ENCODE data around the gene SHISA5. TPM values are rescaled to one million over a fixed set of nuclear protein-coding genes. Genes with fewer than 3 reads are reported as not detected.

SHISA5 gene
- total RNA-seq, 1 donor: 107 TPM

DNA sequence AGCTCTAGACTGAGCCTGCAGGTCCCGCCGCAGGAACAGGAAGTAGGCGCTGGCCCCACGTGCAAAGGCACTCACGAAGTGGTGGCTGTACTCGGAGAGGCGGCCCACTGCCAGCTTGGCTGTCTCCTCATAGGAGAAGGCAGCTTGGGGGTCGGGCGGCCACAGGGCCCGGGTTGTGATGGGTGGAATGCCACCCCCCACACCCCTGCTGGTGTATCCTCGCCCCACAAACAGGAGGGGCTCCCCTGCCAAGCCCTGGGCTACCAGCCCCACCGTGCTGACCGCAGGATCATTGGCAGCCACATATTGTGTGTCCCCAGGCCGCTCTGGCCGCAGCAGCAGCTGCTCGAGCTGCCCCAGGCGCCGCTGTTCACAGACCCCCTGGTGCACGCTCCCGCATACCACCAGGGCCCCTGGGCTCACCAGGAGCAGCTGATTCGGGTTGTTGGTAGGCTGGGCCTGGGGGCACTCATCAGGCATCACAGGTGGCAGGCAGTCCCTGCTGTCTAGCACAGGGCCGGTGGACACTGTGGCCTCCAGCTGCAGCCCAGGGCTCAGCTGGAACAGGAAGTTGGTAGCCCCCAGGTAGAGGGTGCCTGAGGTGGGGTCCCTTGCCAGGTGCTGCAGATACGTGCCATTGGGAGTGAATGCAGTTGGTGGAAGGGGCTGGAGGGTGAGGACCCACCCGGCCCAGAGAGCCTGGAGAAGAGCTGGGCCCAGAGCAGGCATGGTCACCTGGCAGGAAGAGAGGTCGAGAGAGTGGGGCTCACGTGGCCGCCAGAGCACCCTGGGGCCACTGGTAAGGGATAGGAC lies 79.9 kb downstream of the SHISA5 start:
- TF ChIP-seq, protein P1, sequence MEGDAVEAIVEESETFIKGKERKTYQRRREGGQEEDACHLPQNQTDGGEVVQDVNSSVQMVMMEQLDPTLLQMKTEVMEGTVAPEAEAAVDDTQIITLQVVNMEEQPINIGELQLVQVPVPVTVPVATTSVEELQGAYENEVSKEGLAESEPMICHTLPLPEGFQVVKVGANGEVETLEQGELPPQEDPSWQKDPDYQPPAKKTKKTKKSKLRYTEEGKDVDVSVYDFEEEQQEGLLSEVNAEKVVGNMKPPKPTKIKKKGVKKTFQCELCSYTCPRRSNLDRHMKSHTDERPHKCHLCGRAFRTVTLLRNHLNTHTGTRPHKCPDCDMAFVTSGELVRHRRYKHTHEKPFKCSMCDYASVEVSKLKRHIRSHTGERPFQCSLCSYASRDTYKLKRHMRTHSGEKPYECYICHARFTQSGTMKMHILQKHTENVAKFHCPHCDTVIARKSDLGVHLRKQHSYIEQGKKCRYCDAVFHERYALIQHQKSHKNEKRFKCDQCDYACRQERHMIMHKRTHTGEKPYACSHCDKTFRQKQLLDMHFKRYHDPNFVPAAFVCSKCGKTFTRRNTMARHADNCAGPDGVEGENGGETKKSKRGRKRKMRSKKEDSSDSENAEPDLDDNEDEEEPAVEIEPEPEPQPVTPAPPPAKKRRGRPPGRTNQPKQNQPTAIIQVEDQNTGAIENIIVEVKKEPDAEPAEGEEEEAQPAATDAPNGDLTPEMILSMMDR (IDR thresholded peaks at IDR 0.05; ENCODE audit: insufficient read depth, low read length): no peak
- no peak for DNase-seq (ENCODE audit: low read depth)
- H3K4me3 ChIP-seq (ENCODE audit: low read depth, low read length): no peak overlapping the region

DNA sequence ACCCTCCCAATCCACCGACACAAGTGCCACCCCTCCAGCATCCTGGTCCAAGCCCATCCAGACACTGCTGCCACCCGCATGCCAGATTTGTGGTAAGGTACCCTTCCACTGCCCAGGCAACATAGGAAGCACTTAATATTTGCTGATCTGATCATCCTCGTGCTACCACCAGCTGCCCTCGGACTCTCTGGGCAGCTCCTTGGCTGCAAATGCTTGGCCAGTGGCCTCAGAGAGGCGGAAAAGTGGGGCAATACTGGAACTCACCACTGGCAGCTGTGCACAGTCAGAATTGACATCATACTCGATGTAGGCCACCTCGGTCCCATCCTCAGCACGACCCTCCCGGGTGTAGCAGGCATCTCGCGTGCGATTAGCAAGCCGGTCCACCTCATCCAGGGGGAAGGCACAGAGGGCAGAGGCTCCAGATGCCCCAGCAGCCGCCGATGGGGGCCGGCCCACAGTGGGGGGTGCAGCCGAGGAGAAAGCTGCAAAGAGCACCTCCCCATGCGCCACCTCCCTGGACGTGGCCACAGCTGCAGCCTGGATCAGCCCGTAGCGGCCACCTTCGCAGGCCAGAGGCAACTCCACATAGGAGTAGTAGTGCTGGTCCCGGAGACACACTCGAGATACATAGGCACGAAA lies 80.6 kb downstream of the SHISA5 start:
- DNase-seq (ENCODE audit: low read depth): no peak
- TF ChIP-seq, protein P1 (IDR thresholded peaks at IDR 0.05; ENCODE audit: insufficient read depth, low read length): no peak
- H3K4me3 ChIP-seq (ENCODE audit: low read depth, low read length): no peak overlapping the region

DNA sequence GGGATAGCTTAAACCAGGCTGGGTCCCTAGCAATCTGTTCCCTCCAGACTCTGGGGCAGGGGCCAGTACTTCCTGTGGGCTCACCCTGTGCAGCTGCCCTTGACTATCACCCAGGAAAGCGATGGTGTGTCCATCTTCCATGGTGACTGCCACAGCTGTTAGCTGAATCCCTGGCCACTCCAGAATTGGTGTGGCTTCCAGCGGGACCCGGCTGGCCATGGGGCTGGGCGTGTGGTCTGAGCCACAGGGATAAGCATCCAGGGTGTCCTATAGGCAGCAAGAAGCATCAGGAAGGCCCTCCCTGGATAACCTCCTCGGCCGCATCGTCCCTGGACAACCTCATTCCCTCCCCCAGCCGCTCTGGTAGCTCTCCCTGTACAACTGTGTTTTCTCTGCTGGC lies 81.3 kb downstream of the SHISA5 start:
- H3K4me3 ChIP-seq (ENCODE audit: low read depth, low read length): no peak overlapping the region
- TF ChIP-seq, protein P1 (IDR thresholded peaks at IDR 0.05; ENCODE audit: insufficient read depth, low read length): no peak
- DNase-seq (ENCODE audit: low read depth): no peak

DNA sequence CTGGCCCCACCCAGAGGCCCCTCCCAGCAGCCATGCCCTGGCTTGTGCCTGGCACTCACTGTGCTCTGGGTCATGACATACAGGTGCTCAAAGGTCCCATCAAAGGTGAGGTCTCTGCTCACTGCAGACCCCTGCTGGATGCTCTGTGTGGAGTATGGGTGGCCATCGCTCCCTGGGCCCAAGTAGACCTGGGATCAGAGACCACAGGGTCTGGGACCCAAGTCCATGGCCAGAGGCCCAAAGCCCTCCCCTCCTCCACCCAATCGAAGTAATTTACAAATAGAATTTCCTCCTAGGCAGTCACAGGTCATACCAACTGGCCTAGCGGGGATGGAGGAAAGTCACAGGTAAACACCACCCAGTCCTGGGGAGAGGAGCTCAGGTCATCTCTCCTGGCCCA lies 81.7 kb downstream of the SHISA5 start:
- TF ChIP-seq, protein P1 (IDR thresholded peaks at IDR 0.05; ENCODE audit: insufficient read depth, low read length): no peak
- DNase-seq (ENCODE audit: low read depth): no peak
- no peak overlapping the region for H3K4me3 ChIP-seq (ENCODE audit: low read depth, low read length)

DNA sequence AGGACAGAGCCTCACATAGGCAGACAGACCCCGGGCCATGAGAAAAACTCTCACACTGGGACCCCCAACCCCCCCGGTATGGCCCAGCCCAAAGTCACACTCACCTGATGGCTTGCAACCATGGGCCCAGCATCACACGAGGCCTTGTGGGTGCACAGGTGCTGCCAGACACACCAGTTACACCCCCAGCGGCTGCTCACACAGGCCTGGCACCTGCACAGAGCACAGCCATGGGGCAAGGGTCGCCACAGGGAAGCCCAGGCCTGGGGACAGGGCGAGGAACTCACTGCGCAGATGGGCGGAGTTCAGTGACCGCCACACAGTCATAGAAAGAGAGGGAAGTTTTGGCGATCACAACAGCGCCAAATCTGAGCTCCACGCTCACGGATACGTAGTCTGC lies 83.4 kb downstream of the SHISA5 start:
- TF ChIP-seq, protein P1 (IDR thresholded peaks at IDR 0.05; ENCODE audit: insufficient read depth, low read length): no peak
- no peak for DNase-seq (ENCODE audit: low read depth)
- H3K4me3 ChIP-seq (ENCODE audit: low read depth, low read length): no peak overlapping the region

DNA sequence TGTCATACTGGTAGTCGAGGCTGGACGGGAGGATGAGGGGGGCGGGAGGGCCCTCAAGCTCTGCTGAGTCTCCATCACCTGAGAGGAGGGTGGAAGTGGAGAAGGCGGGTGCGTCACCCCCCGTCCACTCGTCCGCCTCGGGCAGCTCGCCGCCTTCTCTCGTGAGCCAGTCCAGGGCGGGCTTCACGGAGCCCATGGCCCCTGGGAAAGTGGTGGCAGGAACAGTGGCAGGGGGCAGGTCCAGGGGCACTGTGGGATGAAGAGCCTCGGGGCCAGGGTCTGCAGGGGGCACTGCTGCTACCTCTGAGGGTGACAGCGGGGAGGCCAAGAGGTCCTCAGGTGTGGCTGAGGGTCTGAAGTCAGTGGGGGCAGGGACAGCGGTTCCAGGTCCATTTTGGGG lies 84.4 kb downstream of the SHISA5 start:
- TF ChIP-seq, protein P1 (IDR thresholded peaks at IDR 0.05; ENCODE audit: insufficient read depth, low read length): no peak
- H3K4me3 ChIP-seq (ENCODE audit: low read depth, low read length): no peak overlapping the region

More for the DNA sequence above, 84.4 kb downstream of the SHISA5 start:
- DNase-seq (ENCODE audit: low read depth): no peak
